ENCODE results near the gene NUDT1.

NUDT1 gene

DNA sequence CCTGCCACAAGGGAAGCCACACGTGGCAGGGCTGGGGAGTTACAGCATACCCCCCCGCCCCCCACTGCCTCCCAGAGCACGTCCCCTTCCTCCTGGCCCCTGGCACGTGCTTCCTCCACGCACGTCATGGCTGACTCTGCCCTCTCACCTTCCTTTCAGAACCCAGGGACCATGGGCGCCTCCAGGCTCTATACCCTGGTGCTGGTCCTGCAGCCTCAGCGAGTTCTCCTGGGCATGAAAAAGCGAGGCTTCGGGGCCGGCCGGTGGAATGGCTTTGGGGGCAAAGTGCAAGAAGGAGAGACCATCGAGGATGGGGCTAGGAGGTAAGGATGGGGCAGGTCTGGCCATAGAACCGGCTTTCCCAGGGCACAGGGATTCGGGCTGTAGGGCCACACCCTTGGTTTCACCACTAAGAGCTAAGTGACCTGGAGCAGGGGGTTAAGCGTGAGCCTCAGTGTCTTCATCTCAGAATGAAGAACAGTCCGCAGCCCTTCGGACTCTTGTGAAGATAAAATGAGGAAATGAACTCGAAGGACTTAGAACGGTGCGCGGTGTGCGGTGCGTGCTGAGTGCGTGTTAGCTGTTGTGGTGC lies 2.5 kb downstream of the NUDT1 start:
- Mint-ChIP-seq H3K4me3 (peak overlapping the region; percentile 14), H3K36me3 (ENCODE audit: low read depth) (peaks cover 9% of the 10 kb centered on the region), H3K27me3 (ENCODE audit: low read depth) (no peaks in the 10 kb centered on the region), H3K4me1 (ENCODE audit: low read depth) (peaks cover 20% of the 10 kb centered on the region), H3K27ac (no peak overlapping the region), H3K9me3 (no peaks in the 10 kb centered on the region)

GRCh38 chr7:2245883-2246675 lies 4.1 kb downstream of the NUDT1 start:
- Mint-ChIP-seq H3K4me3 (no peak overlapping the region), H3K9me3 (no peaks in the 10 kb centered on the region), H3K27ac (no peak overlapping the region)

GRCh38 chr7:2247141-2247995 lies 5.3 kb downstream of the NUDT1 start:
- Mint-ChIP-seq H3K36me3 (ENCODE audit: low read depth) (peaks cover 6% of the 10 kb centered on the region), H3K9me3 (no peaks in the 10 kb centered on the region), H3K4me1 (ENCODE audit: low read depth) (peaks cover 22% of the 10 kb centered on the region), H3K27me3 (ENCODE audit: low read depth) (no peaks in the 10 kb centered on the region), H3K4me3 (no peak overlapping the region), H3K27ac (no peak overlapping the region)

More at GRCh38 chr7:2245883-2246675, 4.1 kb downstream of the NUDT1 start:
- Mint-ChIP-seq H3K36me3 (ENCODE audit: low read depth) (peaks cover 6% of the 10 kb centered on the region), H3K4me1 (ENCODE audit: low read depth) (peaks cover 22% of the 10 kb centered on the region), H3K27me3 (ENCODE audit: low read depth) (no peaks in the 10 kb centered on the region)

DNA sequence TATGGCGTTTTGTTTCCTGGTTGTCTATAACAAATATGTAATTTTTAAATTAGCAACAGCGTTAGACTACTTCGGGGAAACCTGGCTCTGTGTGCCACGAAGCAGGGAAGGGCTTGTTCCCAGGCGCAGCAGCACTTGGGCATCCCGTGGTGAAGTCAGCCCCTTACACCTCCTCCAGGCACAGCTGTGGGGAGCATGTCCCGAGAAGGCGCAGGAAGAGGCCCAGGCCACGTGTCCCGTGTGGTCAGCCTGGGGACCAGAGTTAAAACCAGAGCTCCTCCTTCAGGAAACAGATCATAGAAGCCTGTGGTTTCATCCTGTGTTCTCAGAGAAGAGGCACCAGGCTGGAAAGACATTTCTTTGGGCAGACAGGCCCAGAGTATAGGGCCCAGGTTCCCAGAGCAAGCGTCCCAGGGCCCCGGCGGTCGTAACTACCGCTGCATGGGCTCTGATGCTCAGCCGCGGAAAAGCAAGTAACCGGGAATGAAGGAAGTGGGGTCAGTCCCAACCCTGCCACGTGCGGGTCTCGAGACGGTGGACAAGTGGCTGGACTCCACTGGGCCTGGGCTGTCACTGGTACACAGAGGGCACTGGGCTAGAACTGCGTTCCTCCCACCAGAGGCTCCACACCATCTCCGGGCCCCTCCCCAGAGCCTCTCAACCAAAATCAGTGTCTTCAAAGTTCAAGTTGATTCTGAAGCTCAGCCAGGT lies 7.1 kb downstream of the NUDT1 start:
- no peaks in the 10 kb centered on the region for H3K27me3 Mint-ChIP-seq (ENCODE audit: low read depth)
- peak overlapping the region; percentile 76 for H3K27ac Mint-ChIP-seq
- peaks cover 6% of the 10 kb centered on the region for H3K36me3 Mint-ChIP-seq (ENCODE audit: low read depth)
- H3K9me3 Mint-ChIP-seq: no peaks in the 10 kb centered on the region
- H3K4me1 Mint-ChIP-seq (ENCODE audit: low read depth): peaks cover 19% of the 10 kb centered on the region
- peak overlapping the region; percentile 70 for H3K4me3 Mint-ChIP-seq

- H3K9me3 Mint-ChIP-seq: no peaks in the 10 kb centered on the region
- no peak overlapping the region for H3K4me3 Mint-ChIP-seq
- H3K27ac Mint-ChIP-seq: no peak overlapping the region
- H3K27me3 Mint-ChIP-seq (ENCODE audit: low read depth): no peaks in the 10 kb centered on the region
- H3K4me1 Mint-ChIP-seq (ENCODE audit: low read depth): peaks cover 19% of the 10 kb centered on the region
- H3K36me3 Mint-ChIP-seq (ENCODE audit: low read depth): peaks cover 6% of the 10 kb centered on the region
Observed at GRCh38 chr7:2249744-2250323, 7.8 kb downstream of the NUDT1 start.

DNA sequence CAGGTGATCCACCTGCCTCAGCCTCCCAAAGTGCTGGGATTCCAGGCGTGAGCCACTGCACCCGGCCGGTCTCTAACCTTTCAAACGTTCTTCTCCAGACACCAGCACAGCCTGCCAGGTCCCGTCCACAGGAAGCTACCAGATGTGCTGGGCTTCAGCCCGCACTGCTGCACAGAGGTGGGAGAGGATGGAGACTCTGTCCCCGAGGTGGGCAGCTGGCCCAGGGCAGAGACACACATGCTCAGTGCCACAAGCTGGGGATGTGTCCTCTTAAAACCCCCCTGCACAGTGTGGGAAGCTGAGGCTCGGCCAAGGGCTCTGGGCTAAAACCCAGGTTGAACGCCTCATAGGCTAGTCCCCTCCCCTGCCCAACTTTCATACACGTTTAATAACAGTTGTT lies 9.4 kb downstream of the NUDT1 start:
- Mint-ChIP-seq H3K27ac (no peak overlapping the region), H3K4me1 (ENCODE audit: low read depth) (peaks cover 18% of the 10 kb centered on the region), H3K9me3 (no peaks in the 10 kb centered on the region), H3K36me3 (ENCODE audit: low read depth) (peaks cover 6% of the 10 kb centered on the region), H3K27me3 (ENCODE audit: low read depth) (no peaks in the 10 kb centered on the region), H3K4me3 (no peak overlapping the region)

- H3K27ac Mint-ChIP-seq: no peak overlapping the region
- peaks cover 18% of the 10 kb centered on the region for H3K4me1 Mint-ChIP-seq (ENCODE audit: low read depth)
- no peaks in the 10 kb centered on the region for H3K9me3 Mint-ChIP-seq
- no peaks in the 10 kb centered on the region for H3K27me3 Mint-ChIP-seq (ENCODE audit: low read depth)
- H3K36me3 Mint-ChIP-seq (ENCODE audit: low read depth): peaks cover 6% of the 10 kb centered on the region
- H3K4me3 Mint-ChIP-seq: no peak overlapping the region
Observed at GRCh38 chr7:2251841-2252771, 10.1 kb downstream of the NUDT1 start.

GRCh38 chr7:2253021-2253420 lies 11.0 kb downstream of the NUDT1 start:
- no peaks in the 10 kb centered on the region for H3K9me3 Mint-ChIP-seq
- peaks cover 4% of the 10 kb centered on the region for H3K36me3 Mint-ChIP-seq (ENCODE audit: low read depth)
- H3K4me1 Mint-ChIP-seq (ENCODE audit: low read depth): peaks cover 16% of the 10 kb centered on the region
- no peak overlapping the region for H3K27ac Mint-ChIP-seq
- no peak overlapping the region for H3K4me3 Mint-ChIP-seq
- no peaks in the 10 kb centered on the region for H3K27me3 Mint-ChIP-seq (ENCODE audit: low read depth)

DNA sequence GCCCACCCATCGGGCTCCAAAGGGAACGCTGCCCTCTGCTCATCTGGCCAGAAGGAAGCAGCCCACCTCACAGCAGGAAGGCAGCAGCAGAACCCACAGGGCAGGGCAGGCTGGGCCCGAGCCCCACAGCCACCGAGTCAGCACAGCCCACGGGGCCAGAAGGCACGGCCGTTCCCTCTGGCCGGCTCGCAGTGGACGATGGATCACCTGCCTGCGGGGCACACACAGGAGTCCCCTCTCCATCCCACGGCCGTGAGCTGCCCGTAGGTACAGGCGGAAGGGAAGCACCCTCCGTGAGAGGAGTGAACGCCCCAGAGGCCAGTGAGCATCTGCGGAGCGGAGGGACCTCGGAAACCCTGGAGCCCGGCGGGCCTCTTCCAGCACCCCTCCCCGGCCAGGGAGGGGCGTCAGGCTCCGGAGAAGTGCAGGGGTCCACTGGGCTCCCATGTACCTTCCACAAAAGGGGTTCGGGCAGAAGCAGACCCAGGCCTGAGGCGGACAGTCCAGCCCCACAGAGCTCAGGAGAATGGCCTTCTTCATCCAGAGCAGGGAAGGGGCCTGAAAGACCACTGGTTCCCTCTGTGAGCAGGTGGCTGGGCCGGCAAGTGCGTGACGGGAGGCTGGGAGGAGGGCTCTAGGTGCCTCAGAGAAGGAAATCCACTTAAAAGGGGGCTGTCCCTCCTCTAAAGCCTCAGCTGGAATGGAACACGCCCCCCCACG lies 11.7 kb downstream of the NUDT1 start:
- no peak overlapping the region for H3K27ac Mint-ChIP-seq
- H3K27me3 Mint-ChIP-seq (ENCODE audit: low read depth): no peaks in the 10 kb centered on the region
- no peaks in the 10 kb centered on the region for H3K9me3 Mint-ChIP-seq
- H3K4me3 Mint-ChIP-seq: no peak overlapping the region
- peaks cover 12% of the 10 kb centered on the region for H3K4me1 Mint-ChIP-seq (ENCODE audit: low read depth)
- peaks cover 4% of the 10 kb centered on the region for H3K36me3 Mint-ChIP-seq (ENCODE audit: low read depth)

GRCh38 chr7:2254429-2255144 lies 12.6 kb downstream of the NUDT1 start:
- no peaks in the 10 kb centered on the region for H3K36me3 Mint-ChIP-seq (ENCODE audit: low read depth)
- no peak overlapping the region for H3K4me3 Mint-ChIP-seq
- H3K27me3 Mint-ChIP-seq (ENCODE audit: low read depth): no peaks in the 10 kb centered on the region
- H3K4me1 Mint-ChIP-seq (ENCODE audit: low read depth): peaks cover 4% of the 10 kb centered on the region
- H3K9me3 Mint-ChIP-seq: no peaks in the 10 kb centered on the region
- H3K27ac Mint-ChIP-seq: no peak overlapping the region

GRCh38 chr7:2255145-2256139 lies 13.4 kb downstream of the NUDT1 start:
- Mint-ChIP-seq H3K27ac (no peak overlapping the region), H3K9me3 (no peaks in the 10 kb centered on the region), H3K4me3 (no peak overlapping the region), H3K27me3 (ENCODE audit: low read depth) (no peaks in the 10 kb centered on the region), H3K36me3 (ENCODE audit: low read depth) (no peaks in the 10 kb centered on the region), H3K4me1 (ENCODE audit: low read depth) (peaks cover 3% of the 10 kb centered on the region)

All from T-helper 1 cell treated with Interleukin-12 subunit alpha and Interleukin-12 subunit beta and Interleukin-4 antibody, amounts not matched to agents 30 μg/mL and 1 μg/mL, for 36 hours (primary cell).